Keratinocyte (primary cell): ENCODE measurements around the gene KRT78.
"Not testable (repeated sequence)": the region's sequence is repeated elsewhere in the genome, so short reads cannot be mapped to it uniquely, and the experiment has no call there.

Experiments used
- EZH2 ChIP-seq: IDR thresholded peaks from one replicate; pipeline ENCODE4 v1.6.1; 2012; ENCODE audit warnings: inconsistent platforms, mild to moderate bottlenecking, low read length, moderate library complexity
- TF ChIP-seq, protein P1 (sequence below), 3 experiments: IDR thresholded peaks in 1 of 3; conservative IDR thresholded peaks in 1 of 3; optimal IDR thresholded peaks in 1 of 3; 2 replicates in 2 of 3; 3 replicates in 1 of 3; pipeline versions ENCODE3 to v1.5.1; 2011; ENCODE audit warnings: low read length in 3 of 3, mild to moderate bottlenecking in 3 of 3, moderate library complexity in 2 of 3, control low read depth in 1 of 3, inconsistent platforms in 1 of 3; ENCODE audit not compliant: insufficient read depth in 2 of 3; ENCODE audit errors: extremely low read depth in 1 of 3

DNA sequence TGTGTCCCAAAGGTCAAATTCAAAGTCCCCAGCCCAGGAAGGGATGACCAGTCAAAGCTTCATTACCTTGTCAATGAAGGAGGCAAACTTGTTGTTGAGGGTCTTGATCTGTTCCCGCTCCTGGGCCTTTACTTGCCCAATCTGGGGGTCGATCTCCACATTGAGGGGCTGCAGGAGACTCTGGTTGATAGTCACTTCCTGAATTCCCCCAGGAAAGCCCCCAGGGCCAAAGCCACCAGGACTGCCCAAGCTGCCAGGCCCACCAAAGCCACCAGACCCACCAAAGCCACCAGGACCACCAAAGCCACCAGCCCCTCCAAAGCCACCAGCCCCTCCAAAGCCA lies 53.5 kb downstream of the KRT78 start:
- TF ChIP-seq, protein P1, sequence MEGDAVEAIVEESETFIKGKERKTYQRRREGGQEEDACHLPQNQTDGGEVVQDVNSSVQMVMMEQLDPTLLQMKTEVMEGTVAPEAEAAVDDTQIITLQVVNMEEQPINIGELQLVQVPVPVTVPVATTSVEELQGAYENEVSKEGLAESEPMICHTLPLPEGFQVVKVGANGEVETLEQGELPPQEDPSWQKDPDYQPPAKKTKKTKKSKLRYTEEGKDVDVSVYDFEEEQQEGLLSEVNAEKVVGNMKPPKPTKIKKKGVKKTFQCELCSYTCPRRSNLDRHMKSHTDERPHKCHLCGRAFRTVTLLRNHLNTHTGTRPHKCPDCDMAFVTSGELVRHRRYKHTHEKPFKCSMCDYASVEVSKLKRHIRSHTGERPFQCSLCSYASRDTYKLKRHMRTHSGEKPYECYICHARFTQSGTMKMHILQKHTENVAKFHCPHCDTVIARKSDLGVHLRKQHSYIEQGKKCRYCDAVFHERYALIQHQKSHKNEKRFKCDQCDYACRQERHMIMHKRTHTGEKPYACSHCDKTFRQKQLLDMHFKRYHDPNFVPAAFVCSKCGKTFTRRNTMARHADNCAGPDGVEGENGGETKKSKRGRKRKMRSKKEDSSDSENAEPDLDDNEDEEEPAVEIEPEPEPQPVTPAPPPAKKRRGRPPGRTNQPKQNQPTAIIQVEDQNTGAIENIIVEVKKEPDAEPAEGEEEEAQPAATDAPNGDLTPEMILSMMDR (optimal IDR thresholded peaks at IDR 0.05 in 1 of 3, IDR thresholded peaks at IDR 0.05 in 1 of 3, conservative IDR thresholded peaks at IDR 0.05 in 1 of 3; ENCODE audit: extremely low read depth in 1 of 3, insufficient read depth in 2 of 3, low read length in 3 of 3): not testable (repeated sequence)
- not testable (repeated sequence) for TF ChIP-seq EZH2
